H9 (cell line): ENCODE results near the gene AFF4. TPM values are rescaled to one million over a fixed set of nuclear protein-coding genes. Genes with fewer than 3 reads are reported as not detected.

ENCODE experiments used
- DNase-seq: peaks from one replicate; pipeline ENCODE4 v3.0.0-alpha.2; 2017
- H2AFZ ChIP-seq: one replicate; pipeline ENCODE4 v1.6.1; 2013; ENCODE audit warnings: mild to moderate bottlenecking, low read length, control low read depth, moderate library complexity
- H2AK5ac ChIP-seq: 2 replicates; pipeline ENCODE4 v1.6.1; 2013; ENCODE audit warnings: low read length, control low read depth, mixed read lengths; ENCODE audit not compliant: insufficient read length
- H2BK120ac ChIP-seq: one replicate; pipeline ENCODE4 v1.6.1; 2013; ENCODE audit warnings: low read depth, mild to moderate bottlenecking, low read length, control low read depth, inconsistent platforms; ENCODE audit not compliant: poor library complexity, severe bottlenecking
- H2BK12ac ChIP-seq: 2 replicates; pipeline ENCODE4 v1.6.1; 2013; ENCODE audit warnings: low read length, control low read depth, mixed read lengths, low read depth; ENCODE audit not compliant: insufficient read length
- H2BK15ac ChIP-seq: 2 replicates; pipeline ENCODE4 v1.6.1; 2013; ENCODE audit warnings: low read depth, low read length, control low read depth
- H2BK20ac ChIP-seq: one replicate; pipeline ENCODE4 v1.6.1; 2013; ENCODE audit warnings: low read depth, mild to moderate bottlenecking, low read length, control low read depth, inconsistent platforms; ENCODE audit not compliant: poor library complexity, severe bottlenecking
- H2BK5ac ChIP-seq: 2 replicates; pipeline ENCODE4 v1.6.1; 2013; ENCODE audit warnings: low read length, control low read depth, mixed read lengths; ENCODE audit not compliant: insufficient read length
- H3K14ac ChIP-seq: 2 replicates; pipeline ENCODE4 v1.6.1; 2013; ENCODE audit warnings: low read length, control low read depth; ENCODE audit not compliant: insufficient read depth
- H3K18ac ChIP-seq: 2 replicates; pipeline ENCODE4 v1.6.1; 2013; ENCODE audit warnings: low read depth, mild to moderate bottlenecking, mixed read lengths, low read length, control low read depth; ENCODE audit not compliant: insufficient read length
- H3K23ac ChIP-seq: 2 replicates; pipeline ENCODE4 v1.6.1; 2013; ENCODE audit warnings: low read length, control low read depth, mixed read lengths, low read depth; ENCODE audit not compliant: insufficient read length
- H3K23me2 ChIP-seq: 2 replicates; pipeline ENCODE4 v1.6.1; 2013; ENCODE audit warnings: low read depth, mild to moderate bottlenecking, mixed read lengths, low read length, control low read depth; ENCODE audit not compliant: insufficient read length, poor library complexity, severe bottlenecking
- H3K27ac ChIP-seq: 2 replicates; pipeline ENCODE4 v1.5.1; 2013; ENCODE audit warnings: low read length, control low read depth, mixed read lengths, low read depth; ENCODE audit not compliant: insufficient read length
- H3K27me3 ChIP-seq: 2 replicates; pipeline ENCODE4 v1.6.1; 2013; ENCODE audit warnings: low read length, control low read depth, inconsistent platforms; ENCODE audit not compliant: insufficient read depth
- H3K4ac ChIP-seq: 2 replicates; pipeline ENCODE4 v1.6.1; 2013; ENCODE audit warnings: low read depth, mild to moderate bottlenecking, control low read depth, inconsistent platforms, low read length, moderate library complexity
- H3K4me1 ChIP-seq: 2 replicates; pipeline ENCODE4 v1.6.1; 2013; ENCODE audit warnings: low read length, control low read depth, inconsistent platforms; ENCODE audit not compliant: insufficient read depth
- H3K4me2 ChIP-seq: 2 replicates; pipeline ENCODE4 v1.6.1; 2013; ENCODE audit warnings: low read length, control low read depth, mixed read lengths; ENCODE audit not compliant: insufficient read length, insufficient read depth
- H3K56ac ChIP-seq: 2 replicates; pipeline ENCODE4 v1.6.1; 2013; ENCODE audit warnings: low read depth, mild to moderate bottlenecking, mixed read lengths, low read length, control low read depth; ENCODE audit not compliant: insufficient read length
- H3K79me1 ChIP-seq: 2 replicates; pipeline ENCODE4 v1.6.1; 2013; ENCODE audit warnings: low read depth, mild to moderate bottlenecking, moderate library complexity, low read length, control low read depth, inconsistent platforms; ENCODE audit not compliant: insufficient read depth, poor library complexity, severe bottlenecking
- H3K79me2 ChIP-seq: 2 replicates; pipeline ENCODE4 v1.6.1; 2013; ENCODE audit warnings: low read length, control low read depth, inconsistent platforms; ENCODE audit not compliant: insufficient read depth
- H3K9ac ChIP-seq: 2 replicates; pipeline ENCODE4 v1.6.1; 2013; ENCODE audit warnings: low read length, control low read depth, mixed read lengths; ENCODE audit not compliant: insufficient read length; ENCODE audit errors: extremely low read depth
- H3K9me3 ChIP-seq: one replicate; pipeline ENCODE4 v1.6.1; 2013; ENCODE audit warnings: low read depth, low read length, inconsistent platforms; ENCODE audit not compliant: control insufficient read depth
- H3T11ph ChIP-seq: one replicate; pipeline ENCODE4 v1.6.1; 2013; ENCODE audit warnings: mild to moderate bottlenecking, low read length, control low read depth, inconsistent platforms
- H4K20me1 ChIP-seq: one replicate; pipeline ENCODE4 v1.6.1; 2013; ENCODE audit not compliant: control insufficient read depth, insufficient read length, insufficient read depth
- H4K5ac ChIP-seq: 2 replicates; pipeline ENCODE4 v1.6.1; 2013; ENCODE audit warnings: low read depth, mild to moderate bottlenecking, mixed read lengths, low read length, control low read depth; ENCODE audit not compliant: insufficient read length
- H4K8ac ChIP-seq: replicated peaks from 2 replicates; pipeline ENCODE4 v1.6.1; 2013; ENCODE audit warnings: low read length, control low read depth, mixed read lengths, low read depth; ENCODE audit not compliant: insufficient read length
- H4K91ac ChIP-seq: 2 replicates; pipeline ENCODE4 v1.6.1; 2013; ENCODE audit warnings: low read depth, mild to moderate bottlenecking, moderate library complexity, mixed read lengths, low read length, control low read depth; ENCODE audit not compliant: insufficient read length
- H3K27ac Mint-ChIP-seq, 3 experiments: 2 replicates in 2 of 3; 3 replicates in 1 of 3; pipeline ENCODE4 v1.8.0; 2020 to 2021; ENCODE audit warnings: mixed read lengths in 3 of 3, mild to moderate bottlenecking in 1 of 3, moderate library complexity in 1 of 3
- H3K27me3 Mint-ChIP-seq: 2 replicates; pipeline ENCODE4 v1.8.0; 2021; ENCODE audit warnings: low read depth, mild to moderate bottlenecking, moderate library complexity, mixed read lengths
- H3K36me3 Mint-ChIP-seq, 3 experiments: 2 replicates in 2 of 3; 3 replicates in 1 of 3; pipeline ENCODE4 v1.8.0; 2020 to 2021; ENCODE audit warnings: low read depth in 3 of 3, mixed read lengths in 3 of 3; ENCODE audit not compliant: insufficient read depth in 1 of 3
- H3K4me1 Mint-ChIP-seq, 2 experiments: 2 replicates each; pipeline ENCODE4 v1.8.0; 2020; ENCODE audit warnings: mixed read lengths in 2 of 2
- H3K4me3 Mint-ChIP-seq, 2 experiments: 2 replicates in 1 of 2; 3 replicates in 1 of 2; pipeline ENCODE4 v1.8.0; 2020 to 2021; ENCODE audit warnings: mild to moderate bottlenecking in 2 of 2, mixed read lengths in 2 of 2, moderate library complexity in 1 of 2
- H3K9me3 Mint-ChIP-seq, 2 experiments: 2 replicates in 1 of 2; 3 replicates in 1 of 2; pipeline ENCODE4 v1.8.0; 2020; ENCODE audit warnings: mild to moderate bottlenecking in 2 of 2, mixed read lengths in 2 of 2, moderate library complexity in 1 of 2
- CTCF ChIP-seq: fragments of 200-600 bp; sonication (generic); conservative IDR thresholded peaks from 3 replicates; pipeline ENCODE4 v1.8.0; 2021; ENCODE audit warnings: antibody characterized with exemption, mild to moderate bottlenecking
- WGBS: extraction: QIAGEN DNeasy Blood & Tissue Kit; methylation state at CpG from one replicate; pipeline ENCODE4 v1.1.7; 2013; ENCODE audit warnings: missing lambda C conversion rate, low lambda C conversion rate, mixed read lengths; ENCODE audit not compliant: insufficient read length; ENCODE audit errors: extremely low coverage; 5-methylcytosine and 5-hydroxymethylcytosine counted together
- total RNA-seq: library from RNA; stranded (reverse); gene quantifications from 2 replicates; pipeline ENCODE4 v1.2.1, GENCODE V29; 2021

AFF4 gene
- total RNA-seq, 1 experiment from 2014 or later, result 73.2 TPM

DNA sequence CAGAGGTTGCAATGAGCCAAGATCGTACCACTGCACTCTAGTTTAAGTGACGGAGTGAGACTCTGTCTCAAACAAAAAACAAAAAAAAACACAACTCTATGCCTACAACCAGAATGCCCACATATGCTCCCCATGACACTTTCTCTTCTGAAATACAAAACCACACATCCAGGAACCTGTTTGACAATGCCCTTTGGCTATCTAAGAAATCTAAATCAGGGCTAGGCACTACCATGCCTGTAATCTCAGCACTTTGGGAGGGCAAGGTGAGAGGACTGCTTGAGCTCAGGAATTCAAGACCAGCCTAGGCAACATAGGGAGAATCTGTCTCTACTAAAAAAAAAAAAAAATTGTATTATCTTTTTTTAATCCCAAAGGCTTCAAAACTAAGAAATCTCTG is 10.6 kb downstream of the AFF4 start:
- WGBS, result no CpG with 5 or more reads among the region's 2 CpGs
- Histone ChIP-seq H2BK12ac (no peak overlapping the region), H3K9me3 (no peaks in the 10 kb centered on the region), H3T11ph (no peak overlapping the region), H2AK5ac (no peak overlapping the region), H2BK15ac (no peak overlapping the region), H3K56ac (no peak overlapping the region), H3K18ac (no peak overlapping the region), H3K79me2 (peaks cover 55% of the 10 kb centered on the region; the same call in 1 of the 2 replicates), H3K4ac (no peak overlapping the region), H3K23me2 (no peaks in the 10 kb centered on the region), H2AFZ (no peak overlapping the region), H3K27me3 (no peaks in the 10 kb centered on the region), H4K5ac (no peak overlapping the region), H3K14ac (no peak overlapping the region), H3K4me1 (no peaks in the 10 kb centered on the region), H2BK120ac (no peak overlapping the region), H2BK20ac (no peak overlapping the region), H3K9ac (no peak overlapping the region), H3K79me1 (no peaks in the 10 kb centered on the region), H4K91ac (no peak overlapping the region), H3K27ac (no peak overlapping the region), H2BK5ac (no peak overlapping the region), H4K20me1 (no peaks in the 10 kb centered on the region), H4K8ac (no peak overlapping the region), H3K4me2 (no peak overlapping the region), H3K23ac (no peak overlapping the region)
- Mint-ChIP-seq H3K27ac (no peak overlapping the region), H3K4me3 (no peak overlapping the region), H3K27me3 (no peaks in the 10 kb centered on the region), H3K4me1 (peaks cover 5 to 9% of the 10 kb centered on the region in 2 experiments), H3K9me3 (no peaks in the 10 kb centered on the region), H3K36me3 (peaks cover 12 to 20% (median 18%) of the 10 kb centered on the region in 3 experiments; a peak in 6 of 7 replicates)
- no peak for TF ChIP-seq CTCF
- no peak for DNase-seq
